NOMO-1 treated with dmso at 0.1 percent for 144 hours (cell line): Measurements from ENCODE around the gene MINDY2.

Experiments
- DNase-seq: peaks from one replicate; lab custom pipeline; 2025; ENCODE audit not compliant: unreplicated experiment; lab: John Stamatoyannopoulos, UW

The MINDY2 gene

GRCh38 chr15:58770857-58771620 is at the start of gene MINDY2:
Gene MINDY2 (plus strand): TSS chr15:58771302. CDS start chr15:58771396, 94 bp downstream.
- peak; percentile 98 for DNase-seq

GRCh38 chr15:58724466-58724865 is 46.6 kb upstream of the MINDY2 start:
- DNase-seq: peak; percentile 50

GRCh38 chr15:58726867-58727266 is 44.2 kb upstream of the MINDY2 start:
- DNase-seq: no peak

GRCh38 chr15:58731756-58732535 is 39.2 kb upstream of the MINDY2 start:
- peak; percentile 11 for DNase-seq

- DNase-seq: no peak
Measured at GRCh38 chr15:58732625-58733363, 38.3 kb upstream of the MINDY2 start.

GRCh38 chr15:58734859-58735258 is 36.2 kb upstream of the MINDY2 start:
- no peak for DNase-seq

GRCh38 chr15:58736018-58736643 is 35.0 kb upstream of the MINDY2 start:
- no peak for DNase-seq

- no peak for DNase-seq
Measured at GRCh38 chr15:58737298-58737697, 33.8 kb upstream of the MINDY2 start.

- DNase-seq: peak; percentile 49
Measured at GRCh38 chr15:58738046-58738707, 32.9 kb upstream of the MINDY2 start.

- no peak for DNase-seq
Measured at GRCh38 chr15:58740436-58740835, 30.7 kb upstream of the MINDY2 start.

- no peak for DNase-seq
Measured at GRCh38 chr15:58741032-58741431, 30.1 kb upstream of the MINDY2 start.

- DNase-seq: no peak
Measured at GRCh38 chr15:58742022-58742813, 28.9 kb upstream of the MINDY2 start.

GRCh38 chr15:58742819-58743502 is 28.1 kb upstream of the MINDY2 start:
- no peak for DNase-seq

- no peak for DNase-seq
Measured at GRCh38 chr15:58746174-58746573, 24.9 kb upstream of the MINDY2 start.

GRCh38 chr15:58748040-58748851 is 22.9 kb upstream of the MINDY2 start:
- no peak for DNase-seq

GRCh38 chr15:58748852-58749531 is 22.1 kb upstream of the MINDY2 start:
- no peak for DNase-seq

GRCh38 chr15:58749532-58750337 is 21.4 kb upstream of the MINDY2 start, which contains the start of gene ADAM10:
Gene ADAM10 (minus strand): TSS chr15:58749707. CDS start chr15:58749534, 173 bp downstream.
- DNase-seq: peak; percentile 97
